NOMO-1 (cell line): ENCODE measurements around the gene UGT3A1.

Experiments
- DNase-seq, 2 experiments: peaks; one replicate each; lab custom pipeline; 2025; ENCODE audit not compliant: unreplicated experiment in 2 of 2; lab: John Stamatoyannopoulos, UW

UGT3A1 gene

DNA sequence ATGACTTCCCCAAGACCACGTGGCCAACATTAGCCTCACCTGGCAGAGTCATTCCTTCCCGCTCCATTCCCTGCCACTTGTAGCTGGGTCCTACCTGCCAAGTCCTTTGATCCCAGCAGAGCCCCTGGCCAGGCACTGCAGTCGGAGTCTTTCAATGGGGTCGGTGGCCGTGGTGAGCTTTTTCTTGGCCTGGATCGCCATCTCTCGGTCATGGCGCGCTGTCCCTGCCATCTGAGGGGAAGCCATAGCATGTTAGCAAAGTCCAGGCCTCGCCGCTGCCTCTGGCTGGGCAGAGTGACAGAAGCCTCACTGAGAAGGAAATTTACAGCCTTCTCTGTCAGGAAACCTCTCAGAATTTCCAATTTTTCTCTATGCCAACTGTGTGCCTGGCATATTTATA, 70.3 kb downstream of the UGT3A1 start:
- no peak for DNase-seq

DNA sequence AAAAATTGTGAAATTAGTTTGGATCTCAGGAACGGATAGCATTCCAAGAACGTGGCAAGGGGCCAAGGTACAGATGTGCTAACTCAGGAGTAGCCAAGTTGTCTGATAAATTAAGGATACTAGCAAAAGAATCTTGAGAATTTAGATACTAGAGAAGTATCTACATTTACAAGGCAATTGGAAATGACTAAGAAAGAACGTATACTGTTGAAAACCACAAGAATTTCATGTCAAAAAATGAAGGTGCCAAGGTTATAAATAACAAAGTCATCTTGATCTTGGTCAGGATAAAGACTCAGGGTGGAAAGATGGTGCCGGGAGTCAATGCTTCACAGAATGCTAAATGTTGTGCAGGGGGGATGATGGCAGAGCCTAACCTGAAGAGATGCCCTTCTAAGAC, 72.0 kb downstream of the UGT3A1 start:
- no peak for DNase-seq

DNA sequence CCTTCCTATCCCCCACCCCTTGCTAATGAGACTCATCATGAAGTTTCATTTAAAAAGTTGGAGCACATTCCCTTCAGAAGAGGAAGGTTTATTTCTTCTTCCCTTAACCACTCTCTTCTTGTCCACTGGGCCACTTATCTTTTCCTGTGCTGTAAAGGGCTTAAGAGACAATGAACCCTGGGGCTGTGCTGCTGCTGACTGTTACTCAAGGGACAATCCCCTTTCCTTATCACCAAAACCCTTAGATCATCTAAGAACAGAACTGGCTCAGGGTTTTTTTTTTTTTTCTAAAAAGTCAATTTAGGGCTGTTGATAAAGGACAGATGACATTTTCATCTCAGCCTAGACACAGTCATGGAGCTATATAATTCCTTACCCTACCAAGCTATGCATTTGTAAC, 82.4 kb downstream of the UGT3A1 start:
- DNase-seq: no peak

DNA sequence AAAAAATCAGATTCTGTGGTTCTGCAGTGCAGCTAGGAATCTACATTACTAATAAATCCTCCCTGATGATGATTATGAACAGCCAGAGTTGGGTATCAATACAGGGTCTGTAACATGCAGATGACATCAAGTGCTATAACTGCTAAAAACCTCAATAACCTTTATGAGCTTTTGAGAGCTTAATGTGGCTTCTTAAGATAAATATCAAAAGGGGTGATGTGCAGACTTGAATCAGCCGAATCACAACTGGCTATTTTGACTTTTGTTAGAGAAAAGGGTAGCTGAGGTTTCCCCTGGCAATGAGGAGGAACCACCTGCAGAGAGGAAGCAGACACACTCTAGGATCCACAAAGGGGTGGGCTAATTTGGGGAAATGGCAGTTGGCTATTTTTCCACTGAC, 83.0 kb downstream of the UGT3A1 start:
- DNase-seq: peak in 1 of 2 experiments; percentile 42

DNA sequence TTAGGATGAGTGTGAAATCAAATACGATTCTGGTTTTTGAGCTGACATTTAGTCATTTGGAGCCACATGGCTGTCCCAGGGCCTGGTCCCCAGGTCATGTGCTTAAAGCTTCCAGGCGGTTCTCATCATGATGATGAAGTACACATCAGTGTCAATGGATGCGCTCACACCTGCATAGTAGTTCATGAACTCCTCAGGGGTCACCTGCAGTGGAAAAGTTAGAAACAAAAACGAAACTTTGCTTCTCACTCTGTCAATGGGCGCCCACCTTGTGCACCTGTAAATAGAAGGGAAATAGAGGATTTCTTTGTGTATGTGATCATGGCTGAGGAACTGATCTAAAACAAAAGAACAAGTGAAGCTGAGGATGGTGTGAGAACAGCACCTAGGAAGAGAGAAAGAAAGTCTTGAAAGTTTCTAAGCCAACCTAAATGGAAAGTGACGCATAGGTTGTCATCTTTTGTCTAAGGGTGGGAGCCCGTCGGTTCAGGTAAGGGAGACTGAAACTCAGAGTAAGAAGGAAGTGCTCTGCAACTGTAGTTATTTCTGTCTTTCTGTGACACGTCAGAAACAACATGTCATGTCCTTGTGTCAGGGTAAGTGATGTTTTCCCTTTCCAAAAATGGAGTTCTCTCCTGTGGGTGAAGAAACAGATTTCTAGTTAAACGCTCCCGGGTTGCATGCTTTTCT, 86.6 kb downstream of the UGT3A1 start:
- peak in 1 of 2 experiments; percentile 24 for DNase-seq

DNA sequence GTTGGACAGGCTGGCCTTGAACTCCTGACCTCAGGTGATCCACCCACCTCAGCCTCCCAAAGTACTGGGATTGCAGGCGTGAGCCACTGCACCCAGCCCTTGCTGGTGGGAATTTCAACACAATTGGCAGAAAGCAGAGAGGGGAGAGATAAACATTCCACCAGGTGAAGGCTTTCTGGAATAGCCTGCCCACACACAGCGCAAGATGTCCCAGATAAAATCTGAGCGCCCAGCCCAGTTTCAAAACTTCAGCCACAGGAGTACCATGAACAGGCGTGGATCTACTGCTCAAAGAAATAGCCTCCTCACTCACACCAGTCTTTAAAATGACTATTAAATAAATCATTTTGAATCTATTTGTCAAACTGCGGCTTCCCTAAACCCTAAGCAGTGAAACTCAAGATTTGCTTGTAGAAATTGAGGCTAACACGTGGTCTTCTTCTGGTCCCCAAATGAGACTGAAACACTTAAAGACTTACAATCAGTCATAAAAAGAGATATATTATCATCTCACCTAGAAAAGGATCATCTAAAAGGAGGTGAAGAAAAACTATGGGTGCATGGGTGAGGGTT, 87.5 kb downstream of the UGT3A1 start:
- no peak for DNase-seq

DNA sequence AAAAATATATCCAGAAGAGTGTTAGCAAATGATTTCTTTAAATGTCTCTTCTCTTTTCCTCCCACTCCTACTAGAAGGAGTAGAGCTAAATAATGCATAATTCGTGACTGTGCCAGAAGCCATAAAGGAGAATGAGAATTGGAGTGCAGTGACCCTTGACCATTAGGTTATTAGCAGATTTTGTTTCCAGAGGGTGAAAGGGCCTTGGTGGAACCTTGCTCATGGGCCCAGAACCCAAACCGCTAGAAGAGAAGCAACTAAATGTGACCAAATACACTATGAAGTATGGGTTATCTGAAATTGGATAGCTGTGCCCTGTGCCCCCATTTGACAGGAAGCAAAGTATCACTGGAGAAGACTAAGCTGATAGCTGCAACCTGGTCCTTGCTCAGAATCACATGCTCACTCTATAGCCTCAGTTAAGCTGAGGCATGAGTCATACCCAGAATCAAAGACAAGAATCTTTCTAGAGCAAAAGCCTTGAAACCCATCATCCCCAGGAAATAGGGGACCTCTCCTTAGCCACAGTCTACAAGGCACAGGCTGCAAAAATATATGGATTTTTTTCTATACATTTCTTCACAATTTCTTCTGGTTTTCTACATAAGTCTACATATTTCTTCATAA, 89.0 kb downstream of the UGT3A1 start:
- DNase-seq: no peak
